Memory B cell (primary cell): ENCODE results near the gene ST7L.

Experiments
- ATAC-seq: fragments of 150-1000 bp; cut with Tn5 transposase; 2 replicates; pipeline ENCODE4 v1.10.0; 2021; ENCODE audit warnings: low read depth, mild to moderate bottlenecking, moderate library complexity
- DNase-seq, 2 donors: peaks; one replicate each; pipeline ENCODE4 v3.0.0; 2022; ENCODE audit warnings: low spot score in 2 of 2
- H3K27ac Mint-ChIP-seq: one replicate; pipeline ENCODE4 v1.8.0; 2022; ENCODE audit warnings: mild to moderate bottlenecking, moderate library complexity, mixed read lengths
- H3K27me3 Mint-ChIP-seq: one replicate; pipeline ENCODE4 v1.8.0; 2022; ENCODE audit warnings: mixed read lengths
- H3K36me3 Mint-ChIP-seq: one replicate; pipeline ENCODE4 v1.8.0; 2022; ENCODE audit warnings: mild to moderate bottlenecking, mixed read lengths
- H3K4me1 Mint-ChIP-seq: one replicate; pipeline ENCODE4 v1.8.0; 2022; ENCODE audit warnings: mixed read lengths
- H3K4me3 Mint-ChIP-seq: one replicate; pipeline ENCODE4 v1.8.0; 2022; ENCODE audit warnings: mild to moderate bottlenecking, moderate library complexity, mixed read lengths
- H3K9me3 Mint-ChIP-seq: one replicate; pipeline ENCODE4 v1.8.0; 2022; ENCODE audit warnings: mixed read lengths

Gene ST7L

GRCh38 chr1:112548547-112548946 lies 70.4 kb downstream of the ST7L start:
- Mint-ChIP-seq H3K27me3 (no peaks in the 10 kb centered on the region), H3K36me3 (peaks cover 5% of the 10 kb centered on the region), H3K27ac (no peak overlapping the region), H3K4me3 (no peak overlapping the region), H3K9me3 (no peaks in the 10 kb centered on the region), H3K4me1 (no peaks in the 10 kb centered on the region)
- DNase-seq = no peak
- ATAC-seq = no peak

GRCh38 chr1:112546076-112546475 lies 72.9 kb downstream of the ST7L start:
- ATAC-seq (no peak), DNase-seq (no peak)
- Mint-ChIP-seq H3K9me3 (no peaks in the 10 kb centered on the region), H3K4me1 (no peaks in the 10 kb centered on the region), H3K4me3 (no peak overlapping the region), H3K27me3 (no peaks in the 10 kb centered on the region), H3K36me3 (peaks cover 7% of the 10 kb centered on the region), H3K27ac (no peak overlapping the region)

GRCh38 chr1:112544751-112545150 lies 74.2 kb downstream of the ST7L start:
- H3K9me3 Mint-ChIP-seq = no peaks in the 10 kb centered on the region
- no peaks in the 10 kb centered on the region for H3K27me3 Mint-ChIP-seq
- no peak overlapping the region for H3K4me3 Mint-ChIP-seq
- peaks cover 16% of the 10 kb centered on the region for H3K36me3 Mint-ChIP-seq
- no peak overlapping the region for H3K27ac Mint-ChIP-seq
- DNase-seq (no peak), ATAC-seq (no peak)
- H3K4me1 Mint-ChIP-seq = no peaks in the 10 kb centered on the region

GRCh38 chr1:112544011-112544688 lies 74.8 kb downstream of the ST7L start:
- peaks cover 16% of the 10 kb centered on the region for H3K36me3 Mint-ChIP-seq
- ATAC-seq = no peak
- no peak for DNase-seq
- H3K4me3 Mint-ChIP-seq = no peak overlapping the region
- H3K27ac Mint-ChIP-seq = no peak overlapping the region
- H3K9me3 Mint-ChIP-seq = no peaks in the 10 kb centered on the region
- H3K27me3 Mint-ChIP-seq = no peaks in the 10 kb centered on the region
- H3K4me1 Mint-ChIP-seq = no peaks in the 10 kb centered on the region

GRCh38 chr1:112542206-112542973 lies 76.6 kb downstream of the ST7L start:
- peaks cover 20% of the 10 kb centered on the region for H3K36me3 Mint-ChIP-seq
- no peaks in the 10 kb centered on the region for H3K9me3 Mint-ChIP-seq
- H3K4me1 Mint-ChIP-seq = no peaks in the 10 kb centered on the region
- DNase-seq (no peak), ATAC-seq (no peak)
- no peak overlapping the region for H3K27ac Mint-ChIP-seq
- H3K4me3 Mint-ChIP-seq = no peak overlapping the region
- no peaks in the 10 kb centered on the region for H3K27me3 Mint-ChIP-seq

GRCh38 chr1:112541299-112541698 lies 77.6 kb downstream of the ST7L start:
- Mint-ChIP-seq H3K27me3 (no peaks in the 10 kb centered on the region), H3K4me1 (no peaks in the 10 kb centered on the region), H3K4me3 (no peak overlapping the region), H3K9me3 (no peaks in the 10 kb centered on the region), H3K27ac (no peak overlapping the region), H3K36me3 (peaks cover 20% of the 10 kb centered on the region)
- ATAC-seq (no peak), DNase-seq (no peak)

- ATAC-seq = no peak
- Mint-ChIP-seq H3K9me3 (no peaks in the 10 kb centered on the region), H3K27me3 (no peaks in the 10 kb centered on the region), H3K36me3 (peaks cover 18% of the 10 kb centered on the region), H3K27ac (no peak overlapping the region), H3K4me3 (no peak overlapping the region), H3K4me1 (no peaks in the 10 kb centered on the region)
- no peak for DNase-seq
Observed at GRCh38 chr1:112540226-112540794, 78.6 kb downstream of the ST7L start.

- DNase-seq = no peak
- H3K4me3 Mint-ChIP-seq = no peak overlapping the region
- ATAC-seq = no peak
- no peaks in the 10 kb centered on the region for H3K27me3 Mint-ChIP-seq
- H3K9me3 Mint-ChIP-seq = no peaks in the 10 kb centered on the region
- H3K27ac Mint-ChIP-seq = no peak overlapping the region
- H3K4me1 Mint-ChIP-seq = no peaks in the 10 kb centered on the region
- H3K36me3 Mint-ChIP-seq = peaks cover 23% of the 10 kb centered on the region
Observed at GRCh38 chr1:112538883-112539282, 80.1 kb downstream of the ST7L start.

GRCh38 chr1:112537456-112537855 lies 81.5 kb downstream of the ST7L start:
- H3K4me1 Mint-ChIP-seq = no peaks in the 10 kb centered on the region
- H3K9me3 Mint-ChIP-seq = no peaks in the 10 kb centered on the region
- DNase-seq (no peak), ATAC-seq (no peak)
- no peaks in the 10 kb centered on the region for H3K27me3 Mint-ChIP-seq
- peaks cover 23% of the 10 kb centered on the region for H3K36me3 Mint-ChIP-seq
- H3K27ac Mint-ChIP-seq = no peak overlapping the region
- H3K4me3 Mint-ChIP-seq = no peak overlapping the region

- Mint-ChIP-seq H3K4me1 (no peaks in the 10 kb centered on the region), H3K36me3 (peaks cover 20% of the 10 kb centered on the region), H3K27ac (no peak overlapping the region), H3K9me3 (no peaks in the 10 kb centered on the region), H3K27me3 (no peaks in the 10 kb centered on the region), H3K4me3 (no peak overlapping the region)
- DNase-seq = no peak
- no peak for ATAC-seq
Observed at GRCh38 chr1:112536561-112536960, 82.4 kb downstream of the ST7L start.

GRCh38 chr1:112533029-112533428 lies 85.9 kb downstream of the ST7L start:
- Mint-ChIP-seq H3K4me3 (no peak overlapping the region), H3K27me3 (no peaks in the 10 kb centered on the region), H3K36me3 (peaks cover 9% of the 10 kb centered on the region), H3K9me3 (no peaks in the 10 kb centered on the region), H3K4me1 (no peaks in the 10 kb centered on the region), H3K27ac (no peak overlapping the region)
- no peak for ATAC-seq
- DNase-seq = no peak

GRCh38 chr1:112532064-112532463 lies 86.9 kb downstream of the ST7L start:
- peaks cover 16% of the 10 kb centered on the region for H3K36me3 Mint-ChIP-seq
- H3K27ac Mint-ChIP-seq = no peak overlapping the region
- H3K27me3 Mint-ChIP-seq = no peaks in the 10 kb centered on the region
- H3K9me3 Mint-ChIP-seq = no peaks in the 10 kb centered on the region
- no peaks in the 10 kb centered on the region for H3K4me1 Mint-ChIP-seq
- DNase-seq (no peak), ATAC-seq (no peak)
- no peak overlapping the region for H3K4me3 Mint-ChIP-seq

- no peaks in the 10 kb centered on the region for H3K4me1 Mint-ChIP-seq
- no peak overlapping the region for H3K27ac Mint-ChIP-seq
- peaks cover 20% of the 10 kb centered on the region for H3K36me3 Mint-ChIP-seq
- DNase-seq (no peak), ATAC-seq (no peak)
- H3K4me3 Mint-ChIP-seq = no peak overlapping the region
- H3K27me3 Mint-ChIP-seq = no peaks in the 10 kb centered on the region
- no peaks in the 10 kb centered on the region for H3K9me3 Mint-ChIP-seq
Observed at GRCh38 chr1:112530832-112531231, 88.1 kb downstream of the ST7L start.

- Mint-ChIP-seq H3K36me3 (peaks cover 16% of the 10 kb centered on the region), H3K4me3 (no peak overlapping the region), H3K9me3 (no peaks in the 10 kb centered on the region), H3K27me3 (no peaks in the 10 kb centered on the region), H3K27ac (no peak overlapping the region), H3K4me1 (no peaks in the 10 kb centered on the region)
- DNase-seq (no peak), ATAC-seq (no peak)
Observed at GRCh38 chr1:112529301-112529700, 89.6 kb downstream of the ST7L start.
